Non-pigmented ciliary epithelial cell (primary cell): ENCODE results near the gene HSPA1L.
A peak's percentile ranks its signal among the peaks of the same experiment; 100 is the strongest.
"Not testable (repeated sequence)": the region's sequence is repeated elsewhere in the genome, so short reads cannot be mapped to it uniquely, and the experiment has no call there.

ENCODE experiments used
- DNase-seq: peaks from one replicate; pipeline ENCODE4 v3.0.0-alpha.2; 2010; ENCODE audit warnings: low read depth

HSPA1L gene

GRCh38 chr6:31813465-31813849 is 1.6 kb downstream of the HSPA1L start:
- DNase-seq, result no peak

GRCh38 chr6:31811645-31812044 is 3.4 kb downstream of the HSPA1L start:
- DNase-seq, result no peak

GRCh38 chr6:31808599-31808998 is 6.5 kb downstream of the HSPA1L start:
- DNase-seq, result not testable (repeated sequence)

DNA sequence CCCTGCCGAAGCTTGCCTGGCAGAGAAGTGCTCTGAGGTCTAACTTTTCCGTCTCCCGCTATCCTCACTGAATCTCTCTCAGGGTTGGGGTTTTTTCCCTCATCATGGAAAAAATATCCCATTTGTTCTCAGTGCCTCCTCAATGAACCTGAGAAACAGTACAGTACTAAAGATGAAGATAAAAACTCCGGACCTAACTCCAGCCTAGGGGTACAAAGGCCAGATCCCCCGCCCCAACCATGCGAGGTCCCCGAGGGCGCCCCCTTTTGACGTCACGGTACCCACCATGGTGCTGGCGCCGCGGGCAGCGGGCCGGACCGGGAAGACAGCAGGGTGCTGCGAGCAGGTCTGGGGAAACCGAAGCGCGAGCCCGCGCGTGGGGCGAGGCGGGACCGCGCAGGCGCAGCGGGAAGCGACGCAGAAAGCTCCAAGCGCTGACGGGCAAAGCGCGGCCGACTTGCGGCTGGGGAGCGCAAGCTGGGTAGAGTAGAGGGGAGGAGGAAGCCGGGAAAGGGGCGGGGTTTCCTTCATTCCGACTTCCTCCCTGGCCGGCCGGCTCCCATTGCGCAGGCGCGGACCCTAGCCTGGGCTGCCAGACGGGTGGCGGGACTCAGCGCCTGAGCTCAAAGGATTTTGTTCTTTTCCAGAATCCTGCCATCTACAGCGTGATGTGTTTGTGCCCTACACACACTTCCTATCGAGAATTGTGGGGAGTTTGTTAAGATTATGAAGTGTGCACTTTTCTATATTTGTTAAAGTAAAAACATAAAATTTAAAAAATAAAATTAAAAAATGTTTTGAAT is 8.4 kb downstream of the HSPA1L start, which contains the start of gene LSM2:
Gene LSM2, minus strand, starts transcription at position 497 of the 803 bp plus-strand sequence. Its CDS starts 209 bp downstream, at position 288.
- DNase-seq, result peak; percentile 78

DNA sequence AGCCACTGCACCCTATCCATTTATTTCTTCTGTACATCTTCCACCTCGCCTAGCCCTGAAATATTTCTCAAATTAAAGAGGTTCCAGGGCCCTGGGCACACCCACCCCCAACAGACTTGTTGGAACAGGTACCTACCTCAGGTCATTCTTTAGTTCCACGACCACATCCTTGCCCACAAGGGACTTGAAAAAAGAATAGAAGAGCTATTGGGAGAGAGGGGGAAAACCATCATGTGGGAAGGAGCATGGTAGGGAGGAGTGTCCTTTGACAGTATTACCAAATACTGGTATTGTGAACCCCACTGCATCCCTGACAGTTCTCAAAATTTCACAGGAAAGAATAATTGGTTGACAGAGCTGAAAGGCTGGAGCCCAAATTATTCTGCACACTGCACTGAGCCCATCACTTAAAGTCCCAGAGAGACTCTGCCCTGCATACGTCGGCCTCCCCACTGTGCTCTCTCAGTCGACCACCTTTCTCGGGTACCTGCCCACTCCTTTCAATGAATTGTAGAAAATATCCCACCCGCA is 9.1 kb downstream of the HSPA1L start:
- no peak for DNase-seq

DNA sequence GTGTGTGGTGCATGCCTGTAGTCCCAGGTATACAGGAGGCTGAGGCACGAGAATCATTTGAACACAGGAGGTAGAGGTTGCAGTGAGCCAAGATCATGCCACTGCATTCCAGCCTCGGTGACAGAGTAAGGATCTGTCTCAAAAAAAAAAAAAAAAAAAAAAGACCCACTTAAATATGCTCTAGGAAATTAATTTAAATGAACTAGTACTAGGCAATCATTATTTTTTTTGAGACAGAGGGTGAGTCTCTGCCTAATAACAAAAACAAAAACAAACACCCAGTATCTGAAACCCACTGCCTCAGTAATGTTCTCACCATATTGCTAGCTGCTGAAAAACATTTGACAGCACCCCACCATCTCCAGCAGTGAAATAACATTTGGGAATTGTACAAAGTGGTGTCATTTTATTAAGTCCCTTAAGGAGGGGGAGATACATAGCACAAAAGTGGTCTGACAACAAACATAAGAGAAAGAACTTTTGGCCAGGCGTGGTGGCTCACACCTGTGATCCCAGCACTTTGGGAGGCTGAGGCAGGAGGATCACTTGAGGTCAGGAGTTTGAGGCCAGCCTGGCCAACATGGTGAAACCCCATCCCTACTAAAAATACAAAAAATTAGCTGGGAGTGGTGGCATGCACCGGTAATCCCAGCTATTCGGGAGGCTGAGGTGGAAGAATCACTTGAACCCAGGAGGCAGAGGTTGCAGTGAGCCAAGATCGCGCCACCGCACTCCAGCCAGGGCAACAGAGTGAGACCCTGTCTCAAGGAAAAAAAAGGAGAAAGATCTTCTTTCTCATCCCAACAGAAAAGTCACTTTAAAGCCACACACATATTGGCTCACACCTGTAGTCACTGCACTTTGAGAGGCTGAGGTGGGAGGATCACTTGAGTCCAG is 13.8 kb downstream of the HSPA1L start:
- DNase-seq, result not testable (repeated sequence)

- DNase-seq, result no peak
Measured at GRCh38 chr6:31799781-31800180, 15.3 kb downstream of the HSPA1L start.

DNA sequence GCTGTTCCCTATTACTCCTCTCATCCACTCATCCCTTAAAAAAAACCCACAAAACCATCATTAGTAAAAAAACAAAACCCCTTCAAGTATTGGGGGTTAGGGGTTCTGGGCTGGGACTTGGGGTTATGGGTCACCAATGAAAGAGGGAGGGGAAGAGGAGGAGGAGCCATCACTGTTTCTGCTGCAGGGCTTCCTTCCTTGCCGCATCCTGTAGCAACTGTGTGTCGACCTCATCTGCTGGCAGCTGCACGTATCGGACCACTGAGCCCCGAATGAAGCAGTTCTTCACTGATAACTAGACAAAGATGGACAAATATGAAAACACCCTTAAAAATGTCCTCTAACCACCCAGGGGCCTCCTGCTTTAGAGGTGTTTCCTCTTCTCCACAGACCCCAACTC is 17.5 kb downstream of the HSPA1L start:
- no peak for DNase-seq

DNA sequence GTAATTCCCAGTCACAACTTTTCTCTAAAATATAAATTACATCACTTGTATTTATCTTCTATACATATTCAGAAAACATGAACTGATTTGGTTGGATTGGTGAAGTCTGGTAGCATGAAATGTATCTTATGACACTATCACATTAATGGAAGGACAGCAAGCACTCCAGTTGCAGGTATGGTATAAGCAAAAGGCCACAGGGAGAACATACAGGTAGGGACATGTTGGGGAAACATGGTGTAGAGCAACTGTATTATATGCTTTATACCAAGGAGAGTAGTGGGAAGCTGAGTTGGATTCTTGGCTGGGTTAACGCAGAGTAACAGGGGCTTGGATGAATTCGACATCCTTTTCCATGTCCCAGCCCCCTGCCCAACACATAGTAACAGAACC is 18.1 kb downstream of the HSPA1L start:
- no peak for DNase-seq

DNA sequence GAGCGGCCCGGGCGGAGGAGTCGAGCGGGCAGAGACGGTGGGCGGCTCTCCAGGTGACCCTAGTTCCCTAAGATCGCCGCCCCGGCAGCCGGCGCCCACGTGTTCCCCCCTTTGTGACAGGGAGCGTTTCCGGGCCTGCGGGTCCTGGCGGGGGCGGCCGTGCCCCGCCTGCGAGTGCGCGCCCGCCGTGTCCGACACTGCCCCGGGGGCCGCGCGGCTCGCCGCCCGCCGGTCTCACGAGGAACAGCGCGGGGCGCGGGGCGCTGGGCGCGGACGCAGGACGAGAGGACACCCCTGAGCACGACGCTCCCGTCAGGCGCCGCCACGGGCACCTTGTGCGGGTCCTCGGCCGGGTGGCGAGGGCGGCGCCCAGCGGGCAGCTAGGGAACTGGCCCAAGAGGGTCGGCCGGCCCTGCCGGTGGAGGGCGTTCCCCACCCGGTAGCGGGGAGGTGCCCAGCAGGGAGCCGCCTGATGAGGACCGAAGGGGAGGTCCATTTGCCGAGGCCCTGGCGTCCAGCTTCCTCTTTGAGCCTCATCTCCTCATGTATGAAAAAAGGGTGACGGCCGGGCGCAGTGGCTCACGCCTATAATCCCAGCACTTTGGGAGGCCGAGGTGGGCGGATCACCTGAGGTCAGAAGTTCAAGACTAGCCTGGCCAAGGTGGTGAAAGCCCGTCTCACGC is 19.3 kb downstream of the HSPA1L start, which contains the start of gene VARS1:
Gene VARS1, minus strand, starts transcription at position 137 of the 683 bp plus-strand sequence. CDS start 535 bp downstream, outside the sequence.
- DNase-seq, result no peak

DNA sequence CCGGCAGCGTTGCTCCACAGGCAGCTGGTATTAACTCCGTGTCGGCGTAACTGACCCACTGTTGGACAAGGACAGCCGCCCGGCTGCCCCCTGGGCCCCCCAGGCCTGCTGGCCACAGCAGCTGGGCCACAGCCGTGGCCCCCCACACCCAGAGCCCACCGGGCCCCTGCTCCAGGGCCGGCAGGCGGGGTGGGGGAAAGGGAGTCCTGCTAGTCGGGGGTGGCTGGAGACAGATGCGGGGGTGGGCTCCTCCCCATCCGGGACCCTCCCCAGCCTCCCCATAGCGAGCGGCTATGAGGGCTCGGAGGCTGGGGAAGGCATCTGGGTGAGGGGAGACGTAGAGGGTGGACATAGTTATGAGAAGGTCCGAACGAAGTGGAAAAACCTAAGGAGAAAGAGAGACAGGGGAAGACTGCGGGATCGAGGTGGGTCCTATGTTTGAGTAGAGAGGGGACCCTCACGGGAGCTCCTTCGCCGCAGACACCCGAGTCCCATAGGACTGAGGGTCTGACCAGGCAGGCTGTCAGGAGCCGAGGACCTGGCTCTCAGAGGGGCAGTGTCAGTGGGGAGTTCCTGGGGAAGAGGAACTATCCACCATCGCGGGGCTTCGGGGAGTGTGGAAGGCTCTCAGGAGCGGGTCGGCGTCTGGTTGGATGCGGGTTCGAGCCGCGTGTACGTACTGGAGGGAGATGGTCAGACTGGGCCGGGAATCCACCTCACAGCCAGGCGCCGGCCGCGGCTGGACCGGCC is 20.0 kb downstream of the HSPA1L start:
- no peak for DNase-seq

DNA sequence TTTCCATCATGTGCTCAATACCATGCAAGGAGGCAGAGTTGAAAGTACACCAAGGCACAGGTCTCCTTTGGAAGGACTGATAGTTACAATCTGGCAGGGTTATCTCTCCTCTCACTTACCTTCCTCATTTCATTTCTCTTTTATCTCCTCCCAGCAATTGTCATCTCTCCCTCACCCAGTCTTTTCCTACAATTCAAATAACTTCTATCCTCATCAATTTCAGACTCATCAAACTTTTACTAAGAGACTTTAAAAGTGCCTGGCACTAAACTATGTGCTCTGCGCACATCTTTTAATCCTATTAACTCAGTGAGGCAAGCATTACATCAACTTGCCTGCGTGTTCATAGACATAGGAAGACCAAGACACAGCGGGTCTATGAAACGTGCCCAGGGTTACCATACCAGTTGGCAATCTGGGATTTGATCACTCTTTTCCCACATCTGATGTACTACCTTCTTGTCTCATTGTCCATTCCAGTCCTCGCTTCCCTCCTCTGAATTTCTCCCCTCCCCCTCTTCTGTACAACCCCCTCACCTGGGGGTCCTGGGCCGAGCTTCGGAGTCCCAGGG is 20.7 kb downstream of the HSPA1L start:
- DNase-seq, result no peak

- DNase-seq, result not testable (repeated sequence)
Measured at GRCh38 chr6:31793927-31794245, 21.2 kb downstream of the HSPA1L start.

GRCh38 chr6:31792761-31793171 is 22.3 kb downstream of the HSPA1L start:
- DNase-seq, result no peak

DNA sequence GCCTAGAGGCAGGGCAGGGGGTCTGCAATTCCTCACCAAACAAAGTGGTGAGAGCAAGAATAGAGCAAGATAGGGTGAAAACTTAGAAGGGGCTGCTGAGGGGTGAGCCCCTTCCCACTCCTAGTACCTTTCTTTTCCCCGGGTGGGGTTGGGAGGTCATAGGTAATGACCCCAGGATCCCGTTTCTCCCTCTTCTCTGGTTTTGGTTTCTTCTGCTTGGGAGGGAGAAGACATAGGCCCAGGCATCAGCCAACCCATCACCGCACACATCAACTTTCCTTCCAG is 23.1 kb downstream of the HSPA1L start:
- DNase-seq, result no peak

DNA sequence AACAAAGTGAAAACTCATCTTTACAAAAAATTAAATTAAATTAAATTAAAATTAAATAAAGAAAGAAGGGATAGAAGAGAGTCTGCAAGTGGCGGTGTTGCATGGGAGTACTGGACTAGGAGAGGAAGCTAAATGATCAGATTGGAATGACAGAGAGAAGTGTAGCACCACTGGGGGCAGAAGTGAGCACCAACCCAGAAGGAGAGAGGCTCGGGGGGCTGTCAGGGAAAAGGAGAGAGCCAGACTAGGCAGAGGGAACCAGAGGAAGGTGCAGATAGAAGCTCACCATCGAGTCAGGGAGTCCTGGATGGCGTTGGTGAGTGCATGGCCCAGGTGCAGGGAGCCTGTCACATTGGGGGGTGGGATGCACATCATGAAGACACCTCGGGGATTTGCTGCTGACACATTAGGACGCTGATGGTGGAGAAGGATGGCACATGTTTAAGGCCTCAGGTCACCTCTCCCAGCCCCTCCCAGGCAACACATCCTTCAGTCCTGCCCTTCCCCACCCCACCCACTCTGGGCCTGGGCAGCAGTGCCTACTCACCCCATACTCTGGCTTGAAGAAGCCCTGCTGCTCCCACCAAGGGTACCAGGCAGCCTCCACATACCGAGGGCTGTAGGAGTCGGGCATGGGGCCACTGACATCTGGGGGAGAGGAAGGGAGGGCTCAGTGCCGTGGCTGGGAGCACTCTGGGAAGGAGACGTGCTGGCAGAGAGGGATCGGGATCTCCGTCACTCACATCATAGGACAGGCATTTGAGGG is 23.6 kb downstream of the HSPA1L start:
- no peak for DNase-seq

GRCh38 chr6:31785475-31785874 is 29.6 kb downstream of the HSPA1L start:
- DNase-seq, result no peak

GRCh38 chr6:31784098-31784925 is 30.8 kb downstream of the HSPA1L start:
- DNase-seq, result no peak

DNA sequence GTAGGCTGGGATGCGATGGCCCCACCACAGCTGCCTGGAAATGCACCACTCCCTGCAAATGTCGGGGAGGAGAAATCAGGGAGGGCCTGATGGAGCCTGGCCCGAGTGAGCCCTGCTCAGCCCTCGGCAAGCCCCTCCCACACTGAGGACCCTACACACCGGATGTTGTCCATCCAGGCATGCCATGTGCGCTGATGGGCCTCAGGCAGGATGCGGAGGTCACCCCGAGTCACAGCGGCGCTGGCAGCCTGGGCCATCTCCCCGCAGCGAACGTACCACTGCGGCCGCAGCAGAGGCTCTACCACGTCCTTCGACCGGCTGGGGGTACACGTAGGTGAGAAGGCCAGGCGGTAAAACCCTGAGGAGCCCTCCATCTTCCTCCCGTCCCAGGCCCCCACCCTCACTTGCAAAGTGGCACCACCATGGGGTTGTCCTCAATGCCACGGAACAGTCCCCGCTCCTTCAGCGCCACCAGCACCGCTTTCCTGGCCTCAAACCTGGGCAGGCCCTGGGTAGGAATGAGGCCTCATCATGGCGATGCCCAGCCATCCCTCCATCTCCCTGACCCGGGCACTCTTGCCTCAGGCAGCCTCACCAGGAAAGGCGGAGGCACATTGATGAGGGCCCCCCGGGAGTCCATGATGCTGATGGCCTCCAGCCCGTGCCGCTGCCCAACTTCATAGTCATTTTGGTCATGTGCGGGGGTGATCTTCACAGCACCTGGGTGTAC is 32.8 kb downstream of the HSPA1L start:
- no peak for DNase-seq
